Stimulated activated naive CD8-positive, alpha-beta T cell treated with anti-CD3 and anti-CD28 coated beads, Interleukin-15, amount 100 ng/mL, for 72 hours (primary cell): ENCODE measurements around the gene COQ10B.

ENCODE experiments used
- ATAC-seq: fragments of 150-1000 bp; cut with Tn5 transposase; 2 replicates; pipeline ENCODE4 v1.10.0; 2021; ENCODE audit warnings: mild to moderate bottlenecking, moderate library complexity
- DNase-seq, 2 donors: peaks; one replicate each; pipeline ENCODE4 v3.0.0; 2021 to 2022
- H3K27ac Mint-ChIP-seq, 2 donors: one replicate each; pipeline ENCODE4 v1.8.0; 2022; ENCODE audit warnings: mild to moderate bottlenecking in 2 of 2, mixed read lengths in 2 of 2, moderate library complexity in 2 of 2
- H3K27me3 Mint-ChIP-seq: one replicate; pipeline ENCODE4 v1.8.0; 2022; ENCODE audit warnings: mixed read lengths
- H3K4me1 Mint-ChIP-seq: one replicate; pipeline ENCODE4 v1.8.0; 2022; ENCODE audit warnings: mild to moderate bottlenecking, mixed read lengths
- H3K4me3 Mint-ChIP-seq, 2 donors: one replicate each; pipeline ENCODE4 v1.8.0; 2022; ENCODE audit warnings: mild to moderate bottlenecking in 2 of 2, mixed read lengths in 2 of 2, moderate library complexity in 1 of 2
- H3K9me3 Mint-ChIP-seq, 2 donors: one replicate each; pipeline ENCODE4 v1.8.0; 2022; ENCODE audit warnings: mixed read lengths in 2 of 2

COQ10B gene

DNA sequence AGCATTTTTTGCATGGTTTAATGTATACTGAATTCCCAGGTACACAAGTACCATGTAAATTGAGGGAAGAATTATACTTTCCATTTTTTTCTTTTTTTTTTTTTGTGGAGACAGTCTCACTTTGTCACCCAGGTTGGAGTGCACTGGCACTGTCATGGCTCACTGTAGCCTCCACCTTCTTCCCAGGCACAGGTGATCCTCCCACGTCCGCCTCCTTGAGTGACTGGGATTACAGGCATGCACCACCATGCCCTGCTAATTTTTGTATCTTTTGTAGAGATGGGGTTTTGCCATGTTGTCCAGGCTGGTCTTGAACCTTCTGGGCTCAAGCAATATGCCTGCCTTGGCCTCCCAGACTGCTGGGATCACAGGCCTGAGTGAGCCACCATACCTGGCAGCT lies 50.6 kb downstream of the COQ10B start:
- H3K27me3 Mint-ChIP-seq: no peaks in the 10 kb centered on the region
- no peaks in the 10 kb centered on the region for H3K9me3 Mint-ChIP-seq
- DNase-seq: no peak
- H3K4me3 Mint-ChIP-seq: peak overlapping the region in 1 of 2 donors; percentile 8
- H3K4me1 Mint-ChIP-seq: peaks cover 37% of the 10 kb centered on the region
- peak overlapping the region; percentile 46 to 67 for H3K27ac Mint-ChIP-seq
- ATAC-seq: no peak

- Mint-ChIP-seq H3K9me3 (no peaks in the 10 kb centered on the region), H3K27me3 (no peaks in the 10 kb centered on the region), H3K4me1 (peaks cover 37% of the 10 kb centered on the region), H3K27ac (peak overlapping the region in 1 of 2 donors; percentile 48), H3K4me3 (no peak overlapping the region)
- ATAC-seq (no peak), DNase-seq (no peak)
Observed at GRCh38 chr2:197504512-197504911, 51.2 kb downstream of the COQ10B start.

DNA sequence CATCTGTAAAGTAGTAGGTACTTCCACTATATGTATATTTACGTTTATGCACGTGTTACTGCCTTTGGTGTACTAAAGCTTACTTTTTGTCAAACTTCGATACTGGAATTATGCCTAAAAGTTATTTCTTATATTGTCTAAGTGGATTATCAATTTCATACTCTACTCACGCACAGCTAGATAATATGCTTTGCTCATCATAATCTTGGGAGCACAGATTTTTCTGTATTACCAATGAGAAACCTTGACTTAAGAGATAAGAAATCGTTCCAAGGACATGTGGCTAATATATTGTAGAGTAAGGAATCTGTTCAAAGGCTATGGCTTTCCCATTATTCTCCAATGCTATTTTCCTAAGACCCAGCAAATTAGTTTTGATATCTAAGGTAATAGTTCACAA lies 53.3 kb downstream of the COQ10B start:
- H3K4me1 Mint-ChIP-seq: peaks cover 28% of the 10 kb centered on the region
- H3K27ac Mint-ChIP-seq: no peak overlapping the region
- no peak for ATAC-seq
- H3K4me3 Mint-ChIP-seq: no peak overlapping the region
- H3K27me3 Mint-ChIP-seq: no peaks in the 10 kb centered on the region
- no peak for DNase-seq
- H3K9me3 Mint-ChIP-seq: no peaks in the 10 kb centered on the region

DNA sequence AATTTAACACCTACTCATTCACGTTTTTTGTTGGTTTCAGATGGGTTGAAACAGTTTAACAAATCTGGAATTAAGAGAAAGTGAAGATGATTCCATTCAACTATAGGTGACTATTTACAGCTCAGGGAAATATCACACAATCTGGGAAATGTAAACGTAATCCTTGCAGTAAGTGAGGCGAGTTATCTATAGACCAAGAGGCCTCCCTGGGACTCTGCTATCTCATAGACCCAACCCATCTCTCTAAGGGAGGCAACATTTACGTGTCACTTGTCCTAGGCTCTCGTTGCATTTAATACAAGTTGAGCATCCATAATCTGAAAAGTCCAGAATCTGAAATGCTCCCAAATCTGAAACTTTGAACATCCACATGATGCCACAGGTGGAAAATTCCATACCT lies 60.6 kb downstream of the COQ10B start:
- H3K27ac Mint-ChIP-seq: no peak overlapping the region

DNA sequence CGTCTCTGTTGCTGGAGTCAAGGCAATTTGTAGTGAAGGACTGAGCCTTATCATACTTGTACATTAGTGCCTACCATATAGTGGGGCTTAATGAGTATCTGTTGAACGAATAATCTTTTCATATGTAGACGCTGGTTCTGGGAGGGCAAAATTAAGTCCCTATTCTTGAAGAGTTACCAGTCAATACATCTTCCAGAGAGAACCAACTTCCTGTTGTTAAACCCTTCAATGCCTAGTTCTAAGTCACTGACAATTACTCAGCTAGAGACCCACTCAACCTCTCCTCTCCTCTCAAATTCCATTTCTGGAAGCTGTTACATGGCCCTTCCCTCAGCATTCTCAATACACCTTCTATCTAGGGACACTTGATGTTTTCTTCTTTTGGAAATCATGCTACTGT lies 61.4 kb downstream of the COQ10B start:
- Mint-ChIP-seq H3K9me3 (no peaks in the 10 kb centered on the region), H3K27me3 (no peaks in the 10 kb centered on the region), H3K4me3 (peak overlapping the region; percentile 96 to 97), H3K27ac (peak overlapping the region; percentile 97 to 100), H3K4me1 (peaks cover 28% of the 10 kb centered on the region)
- DNase-seq: no peak
- ATAC-seq: no peak

More for the DNA sequence above, 60.6 kb downstream of the COQ10B start:
- no peak for ATAC-seq
- no peak overlapping the region for H3K4me3 Mint-ChIP-seq
- H3K9me3 Mint-ChIP-seq: no peaks in the 10 kb centered on the region
- H3K4me1 Mint-ChIP-seq: peaks cover 26% of the 10 kb centered on the region
- DNase-seq: no peak
- no peaks in the 10 kb centered on the region for H3K27me3 Mint-ChIP-seq

DNA sequence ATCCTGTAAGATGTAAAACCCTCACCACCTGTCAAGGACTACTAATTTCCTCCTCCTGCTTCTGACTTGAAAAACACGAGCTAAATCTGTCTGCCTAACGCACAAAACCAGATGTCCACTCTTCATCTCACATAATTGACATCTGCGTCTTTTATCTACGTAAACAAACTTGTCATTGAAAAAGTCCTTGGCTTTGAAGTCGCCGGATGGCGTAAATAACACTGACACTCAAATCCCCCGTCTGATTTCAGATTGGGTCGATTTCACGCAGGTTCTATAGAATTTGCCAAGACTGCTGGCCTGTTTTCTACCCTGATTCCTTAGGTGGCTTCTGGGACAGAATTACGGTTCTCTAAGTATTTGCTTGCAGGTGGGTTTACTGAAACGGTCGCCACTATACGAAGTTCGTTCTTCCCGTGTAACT lies 62.0 kb downstream of the COQ10B start:
- peak; percentile 4 for ATAC-seq
- H3K4me3 Mint-ChIP-seq: peak overlapping the region; percentile 96 to 97
- peak overlapping the region; percentile 97 to 100 for H3K27ac Mint-ChIP-seq
- no peaks in the 10 kb centered on the region for H3K27me3 Mint-ChIP-seq
- no peak for DNase-seq
- H3K9me3 Mint-ChIP-seq: no peaks in the 10 kb centered on the region
- H3K4me1 Mint-ChIP-seq: peaks cover 28% of the 10 kb centered on the region

- peak; percentile 95 for ATAC-seq
- DNase-seq: peak; percentile 97
- Mint-ChIP-seq H3K9me3 (peaks cover 0 to 3% of the 10 kb centered on the region in 2 donors), H3K4me3 (peak within 1 kb of the TSS; percentile 96 to 97), H3K27ac (peak within 1 kb of the TSS; percentile 97 to 100), H3K27me3 (no peaks in the 10 kb centered on the region), H3K4me1 (peaks cover 28% of the 10 kb centered on the region)
Observed at GRCh38 chr2:197515739-197516392, 62.5 kb downstream of the COQ10B start, which contains the start of gene MOB4. MOB4 (plus strand) TSS chr2:197516066; CDS start chr2:197516087, 21 bp downstream.

DNA sequence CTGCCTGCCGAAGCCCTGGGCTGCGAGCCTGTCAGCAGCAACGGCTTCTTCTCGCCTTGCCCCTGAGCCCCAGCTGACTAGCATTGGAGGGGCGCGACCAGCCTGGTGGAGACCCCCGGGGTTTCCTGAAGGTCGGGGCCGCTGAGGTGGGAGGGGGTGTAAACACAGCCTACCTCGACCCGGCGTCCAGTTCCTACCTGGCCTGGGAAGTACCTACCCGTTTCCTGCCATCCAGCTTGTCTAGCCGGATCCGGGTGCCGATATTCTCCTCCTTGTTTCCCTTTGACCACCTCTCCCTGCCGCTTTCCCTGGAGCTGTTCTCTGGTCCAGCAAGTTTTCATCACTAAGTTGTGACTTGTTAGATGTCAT lies 63.0 kb downstream of the COQ10B start:
- peak overlapping the region; percentile 97 to 100 for H3K27ac Mint-ChIP-seq
- peaks cover 0 to 7% of the 10 kb centered on the region in 2 donors for H3K9me3 Mint-ChIP-seq
- ATAC-seq (peak; percentile 27), DNase-seq (no peak)
- peak overlapping the region; percentile 96 to 97 for H3K4me3 Mint-ChIP-seq
- peaks cover 28% of the 10 kb centered on the region for H3K4me1 Mint-ChIP-seq
- H3K27me3 Mint-ChIP-seq: no peaks in the 10 kb centered on the region

GRCh38 chr2:197517150-197517549 lies 63.8 kb downstream of the COQ10B start:
- DNase-seq (no peak), ATAC-seq (no peak)
- Mint-ChIP-seq H3K4me3 (peak overlapping the region; percentile 96 to 97), H3K27me3 (no peaks in the 10 kb centered on the region), H3K4me1 (peaks cover 28% of the 10 kb centered on the region), H3K27ac (peak overlapping the region in 1 of 2 donors; percentile 84), H3K9me3 (peaks cover 0 to 7% of the 10 kb centered on the region in 2 donors)
